ENCODE measurements around the gene WDR45B. TPM values are rescaled to one million over a fixed set of nuclear protein-coding genes. Genes with fewer than 3 reads are reported as not detected.

Gene WDR45B
- total RNA-seq, 2 donors from 2014 or later = 68.0 to 75.7 TPM

- H3K4me3 Mint-ChIP-seq = no peak overlapping the region
- H3K9me3 Mint-ChIP-seq = no peaks in the 10 kb centered on the region
- ATAC-seq (no peak), DNase-seq (ENCODE audit: low spot score) (peak; percentile 44)
- H3K27ac Mint-ChIP-seq = no peak overlapping the region
- H3K36me3 Mint-ChIP-seq = no peaks in the 10 kb centered on the region
- H3K4me1 Mint-ChIP-seq (ENCODE audit: low read depth in 2 of 2) = peaks cover 23 to 44% of the 10 kb centered on the region in 2 donors
- H3K27me3 Mint-ChIP-seq = no peaks in the 10 kb centered on the region
These were observed 4.1 kb downstream of the WDR45B start for GRCh38 chr17:82644148-82644547.

- no peaks in the 10 kb centered on the region for H3K9me3 Mint-ChIP-seq
- no peaks in the 10 kb centered on the region for H3K27me3 Mint-ChIP-seq
These were observed 6.2 kb downstream of the WDR45B start for GRCh38 chr17:82642022-82642421.

GRCh38 chr17:82640036-82640435 lies 8.2 kb downstream of the WDR45B start:
- Mint-ChIP-seq H3K27ac (no peak overlapping the region), H3K27me3 (no peaks in the 10 kb centered on the region), H3K4me1 (ENCODE audit: low read depth in 2 of 2) (peaks cover 19 to 42% of the 10 kb centered on the region in 2 donors), H3K36me3 (peaks cover 10% of the 10 kb centered on the region), H3K4me3 (no peak overlapping the region), H3K9me3 (no peaks in the 10 kb centered on the region)
- DNase-seq (ENCODE audit: low spot score) (no peak), ATAC-seq (no peak)

More at GRCh38 chr17:82642022-82642421, 6.2 kb downstream of the WDR45B start:
- ATAC-seq (no peak), DNase-seq (ENCODE audit: low spot score) (peak; percentile 41)
- peaks cover 32 to 50% of the 10 kb centered on the region in 2 donors for H3K4me1 Mint-ChIP-seq (ENCODE audit: low read depth in 2 of 2)
- no peak overlapping the region for H3K27ac Mint-ChIP-seq
- H3K4me3 Mint-ChIP-seq = no peak overlapping the region
- H3K36me3 Mint-ChIP-seq = peaks cover 5% of the 10 kb centered on the region

- Mint-ChIP-seq H3K9me3 (no peaks in the 10 kb centered on the region), H3K27me3 (no peaks in the 10 kb centered on the region), H3K4me1 (ENCODE audit: low read depth in 2 of 2) (peaks cover 19 to 44% of the 10 kb centered on the region in 2 donors), H3K27ac (no peak overlapping the region), H3K36me3 (peaks cover 10% of the 10 kb centered on the region), H3K4me3 (no peak overlapping the region)
- ATAC-seq (peak in 1 of 2 donors; percentile 56), DNase-seq (ENCODE audit: low spot score) (no peak)
These were observed 8.6 kb downstream of the WDR45B start for GRCh38 chr17:82639628-82640027.

GRCh38 chr17:82638183-82638773 lies 10.0 kb downstream of the WDR45B start:
- no peaks in the 10 kb centered on the region for H3K27me3 Mint-ChIP-seq
- H3K4me1 Mint-ChIP-seq (ENCODE audit: low read depth in 2 of 2) = peaks cover 22 to 38% of the 10 kb centered on the region in 2 donors
- no peak overlapping the region for H3K4me3 Mint-ChIP-seq
- no peaks in the 10 kb centered on the region for H3K9me3 Mint-ChIP-seq
- no peak for DNase-seq (ENCODE audit: low spot score)
- no peak for ATAC-seq
- H3K27ac Mint-ChIP-seq = no peak overlapping the region
- H3K36me3 Mint-ChIP-seq = peaks cover 13% of the 10 kb centered on the region

GRCh38 chr17:82636626-82637598 lies 11.3 kb downstream of the WDR45B start:
- H3K27me3 Mint-ChIP-seq = no peaks in the 10 kb centered on the region
- H3K27ac Mint-ChIP-seq = no peak overlapping the region
- peaks cover 16% of the 10 kb centered on the region for H3K36me3 Mint-ChIP-seq
- peaks cover 27 to 34% of the 10 kb centered on the region in 2 donors for H3K4me1 Mint-ChIP-seq (ENCODE audit: low read depth in 2 of 2)
- no peaks in the 10 kb centered on the region for H3K9me3 Mint-ChIP-seq
- DNase-seq (ENCODE audit: low spot score) (no peak), ATAC-seq (no peak)
- H3K4me3 Mint-ChIP-seq = no peak overlapping the region

- Mint-ChIP-seq H3K36me3 (peaks cover 22% of the 10 kb centered on the region), H3K27ac (no peak overlapping the region), H3K27me3 (no peaks in the 10 kb centered on the region), H3K9me3 (no peaks in the 10 kb centered on the region), H3K4me1 (ENCODE audit: low read depth in 2 of 2) (peaks cover 24 to 25% of the 10 kb centered on the region in 2 donors), H3K4me3 (no peak overlapping the region)
- no peak for DNase-seq (ENCODE audit: low spot score)
- ATAC-seq = peak in 1 of 2 donors; percentile 79
These were observed 14.9 kb downstream of the WDR45B start for GRCh38 chr17:82633343-82633742.

- DNase-seq (ENCODE audit: low spot score) (no peak), ATAC-seq (no peak)
- Mint-ChIP-seq H3K9me3 (no peaks in the 10 kb centered on the region), H3K4me3 (no peak overlapping the region), H3K27me3 (no peaks in the 10 kb centered on the region), H3K36me3 (peaks cover 26% of the 10 kb centered on the region), H3K27ac (no peak overlapping the region), H3K4me1 (ENCODE audit: low read depth in 2 of 2) (peaks cover 22 to 24% of the 10 kb centered on the region in 2 donors)
These were observed 15.8 kb downstream of the WDR45B start for GRCh38 chr17:82632451-82632850.

GRCh38 chr17:82631544-82631943 lies 16.7 kb downstream of the WDR45B start:
- H3K4me3 Mint-ChIP-seq = no peak overlapping the region
- H3K27ac Mint-ChIP-seq = no peak overlapping the region
- no peak for DNase-seq (ENCODE audit: low spot score)
- H3K36me3 Mint-ChIP-seq = peaks cover 19% of the 10 kb centered on the region
- H3K27me3 Mint-ChIP-seq = no peaks in the 10 kb centered on the region
- peaks cover 13 to 18% of the 10 kb centered on the region in 2 donors for H3K4me1 Mint-ChIP-seq (ENCODE audit: low read depth in 2 of 2)
- no peaks in the 10 kb centered on the region for H3K9me3 Mint-ChIP-seq
- no peak for ATAC-seq

GRCh38 chr17:82630212-82630611 lies 18.0 kb downstream of the WDR45B start:
- no peak overlapping the region for H3K4me3 Mint-ChIP-seq
- peaks cover 19% of the 10 kb centered on the region for H3K36me3 Mint-ChIP-seq
- H3K27ac Mint-ChIP-seq = peak overlapping the region in 1 of 2 donors; percentile 26
- peaks cover 12 to 14% of the 10 kb centered on the region in 2 donors for H3K4me1 Mint-ChIP-seq (ENCODE audit: low read depth in 2 of 2)
- no peaks in the 10 kb centered on the region for H3K27me3 Mint-ChIP-seq
- no peak for DNase-seq (ENCODE audit: low spot score)
- ATAC-seq = no peak
- H3K9me3 Mint-ChIP-seq = no peaks in the 10 kb centered on the region

GRCh38 chr17:82629748-82630147 lies 18.5 kb downstream of the WDR45B start:
- ATAC-seq = no peak
- Mint-ChIP-seq H3K4me3 (no peak overlapping the region), H3K27me3 (no peaks in the 10 kb centered on the region), H3K4me1 (ENCODE audit: low read depth in 2 of 2) (peaks cover 12 to 13% of the 10 kb centered on the region in 2 donors), H3K27ac (no peak overlapping the region), H3K9me3 (no peaks in the 10 kb centered on the region), H3K36me3 (peaks cover 19% of the 10 kb centered on the region)
- no peak for DNase-seq (ENCODE audit: low spot score)

- H3K9me3 Mint-ChIP-seq = no peaks in the 10 kb centered on the region
- DNase-seq (ENCODE audit: low spot score) (no peak), ATAC-seq (peak in 1 of 2 donors; percentile 15)
- no peak overlapping the region for H3K4me3 Mint-ChIP-seq
- peaks cover 5 to 8% of the 10 kb centered on the region in 2 donors for H3K4me1 Mint-ChIP-seq (ENCODE audit: low read depth in 2 of 2)
- H3K27me3 Mint-ChIP-seq = no peaks in the 10 kb centered on the region
- H3K36me3 Mint-ChIP-seq = peaks cover 19% of the 10 kb centered on the region
- no peak overlapping the region for H3K27ac Mint-ChIP-seq
These were observed 20.8 kb downstream of the WDR45B start for GRCh38 chr17:82627405-82627804.

- H3K27me3 Mint-ChIP-seq = no peaks in the 10 kb centered on the region
- no peak overlapping the region for H3K4me3 Mint-ChIP-seq
- ATAC-seq (no peak), DNase-seq (ENCODE audit: low spot score) (no peak)
- H3K27ac Mint-ChIP-seq = no peak overlapping the region
- no peaks in the 10 kb centered on the region for H3K9me3 Mint-ChIP-seq
- H3K36me3 Mint-ChIP-seq = peaks cover 28% of the 10 kb centered on the region
- H3K4me1 Mint-ChIP-seq (ENCODE audit: low read depth in 2 of 2) = no peaks in the 10 kb centered on the region
These were observed 24.5 kb downstream of the WDR45B start for GRCh38 chr17:82623707-82624106.

GRCh38 chr17:82619641-82620040 lies 28.6 kb downstream of the WDR45B start:
- no peak overlapping the region for H3K4me3 Mint-ChIP-seq
- peaks cover 26% of the 10 kb centered on the region for H3K36me3 Mint-ChIP-seq
- no peaks in the 10 kb centered on the region for H3K4me1 Mint-ChIP-seq (ENCODE audit: low read depth in 2 of 2)
- no peak overlapping the region for H3K27ac Mint-ChIP-seq
- no peaks in the 10 kb centered on the region for H3K27me3 Mint-ChIP-seq
- no peak for DNase-seq (ENCODE audit: low spot score)
- no peaks in the 10 kb centered on the region for H3K9me3 Mint-ChIP-seq
- no peak for ATAC-seq
